ENCODE data around the gene BLMH. TPM values are rescaled to one million over a fixed set of nuclear protein-coding genes. Genes with fewer than 3 reads are reported as not detected.
"Not testable (repeated sequence)": the region's sequence is repeated elsewhere in the genome, so short reads cannot be mapped to it uniquely, and the experiment has no call there.

BLMH gene
- polyA plus RNA-seq, 1 experiment, result 10.7 TPM

DNA sequence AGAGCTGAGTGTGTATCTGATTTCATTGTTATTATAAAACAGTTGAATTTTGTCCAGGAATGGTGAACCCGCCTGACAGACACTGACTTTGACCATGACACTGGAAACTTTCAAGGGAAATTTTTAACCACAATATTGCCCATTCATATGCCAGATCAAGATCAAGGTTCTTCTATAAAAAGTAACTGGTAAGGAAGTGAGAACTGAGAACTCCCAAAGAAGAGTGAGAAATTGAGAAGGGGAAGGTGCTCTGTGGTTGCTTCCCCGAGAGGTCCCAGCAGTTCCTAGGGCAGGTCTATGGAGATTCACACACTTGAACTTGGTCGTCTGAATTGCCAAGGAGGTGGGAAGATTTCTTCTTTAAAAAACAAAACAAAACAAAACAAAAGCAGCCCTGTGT, 83.5 kb downstream of the BLMH start:
- no peak for TF ChIP-seq CTCF (IDR thresholded peaks at IDR 0.05; ENCODE audit: insufficient read depth, low read depth, low read length)
- POLR2A ChIA-PET, result no interaction called here

GRCh38 chr17:30207655-30208054, 84.1 kb downstream of the BLMH start:
- no peak for DNase-seq (ENCODE audit: low read depth)
- CTCF ChIA-PET, result no interaction called here
- peaks cover 11% of the 10 kb centered on the region for H3K27me3 ChIP-seq (ENCODE audit: control insufficient read depth, insufficient read depth, low read length)
- POLR2A ChIA-PET, result no interaction called here
- no peaks in the 10 kb centered on the region for H3K36me3 ChIP-seq (ENCODE audit: control insufficient read depth, insufficient read depth, low read length)
- H3K4me3 ChIP-seq (ENCODE audit: low read depth, low read length), result no peak overlapping the region
- TF ChIP-seq CTCF (IDR thresholded peaks at IDR 0.05; ENCODE audit: insufficient read depth, low read depth, low read length), result no peak

More for the DNA sequence above, 83.5 kb downstream of the BLMH start:
- no peak for DNase-seq (ENCODE audit: low read depth)
- CTCF ChIA-PET, result no interaction called here
- peaks cover 11% of the 10 kb centered on the region for H3K27me3 ChIP-seq (ENCODE audit: control insufficient read depth, insufficient read depth, low read length)
- no peaks in the 10 kb centered on the region for H3K36me3 ChIP-seq (ENCODE audit: control insufficient read depth, insufficient read depth, low read length)
- no peak overlapping the region for H3K4me3 ChIP-seq (ENCODE audit: low read depth, low read length)

GRCh38 chr17:30203471-30203981, 88.2 kb downstream of the BLMH start:
- Histone ChIP-seq H3K27me3 (ENCODE audit: control insufficient read depth, insufficient read depth, low read length) (0 out of 2 replicates have a peak, but pooled peaks cover 4% of the 10 kb centered on the region), H3K36me3 (ENCODE audit: control insufficient read depth, insufficient read depth, low read length) (no peaks in the 10 kb centered on the region), H3K4me3 (ENCODE audit: low read depth, low read length) (no peak overlapping the region)
- CTCF ChIA-PET, result interaction anchor here (0.5 to 0.8 kb wide), 2 partner anchors 79 to 1107 kb away, joined by 3 read pairs; no protein-coding TSS in a partner anchor
- POLR2A ChIA-PET, result no interaction called here
- no peak for TF ChIP-seq CTCF (IDR thresholded peaks at IDR 0.05; ENCODE audit: insufficient read depth, low read depth, low read length)
- DNase-seq (ENCODE audit: low read depth), result no peak

DNA sequence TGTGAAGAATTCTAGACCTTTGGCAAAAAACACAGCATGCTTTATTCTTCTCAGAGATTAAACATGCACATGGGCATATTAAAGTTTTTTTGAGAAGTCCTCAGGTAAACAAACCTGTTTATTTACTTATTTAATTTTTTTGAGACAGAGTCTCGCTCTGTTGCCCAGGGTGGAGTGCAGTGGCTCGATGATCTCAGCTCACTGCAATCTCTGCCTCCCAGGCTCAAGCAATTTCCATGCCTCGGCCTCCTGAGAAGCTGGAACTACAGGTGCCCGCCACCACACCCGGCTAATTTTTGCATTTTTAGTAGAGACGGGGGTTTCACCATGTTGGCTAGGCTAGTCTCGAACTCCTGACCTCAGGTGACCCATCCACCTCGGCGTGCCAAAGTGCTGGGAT, 91.1 kb downstream of the BLMH start:
- DNase-seq (ENCODE audit: low read depth); H3K4me3 ChIP-seq (ENCODE audit: low read depth, low read length); H3K27me3 ChIP-seq (ENCODE audit: control insufficient read depth, insufficient read depth, low read length); CTCF ChIA-PET; H3K36me3 ChIP-seq (ENCODE audit: control insufficient read depth, insufficient read depth, low read length); POLR2A ChIA-PET: not testable (repeated sequence)

DNA sequence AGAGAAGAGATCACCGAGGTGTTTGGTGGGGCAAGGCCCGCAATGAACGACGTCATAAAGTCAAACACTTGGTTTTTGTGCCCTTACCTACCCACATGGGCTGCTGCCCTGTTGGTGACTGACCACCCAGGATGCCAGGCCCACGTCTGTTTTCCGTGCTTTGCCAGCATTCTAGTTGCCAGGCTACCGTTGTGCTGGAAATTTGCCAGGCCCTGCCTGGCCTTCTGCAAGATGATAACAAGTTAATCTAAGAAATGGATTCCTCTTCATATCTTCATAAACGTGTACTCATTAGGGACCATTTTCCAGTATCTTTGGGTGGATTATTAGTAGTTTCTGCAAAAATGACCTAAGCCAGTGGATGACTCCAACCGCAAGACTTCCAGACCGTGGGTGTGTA, 91.6 kb downstream of the BLMH start:
- H3K4me3 ChIP-seq (ENCODE audit: low read depth, low read length), result no peak overlapping the region
- H3K27me3 ChIP-seq (ENCODE audit: control insufficient read depth, insufficient read depth, low read length), result no peaks in the 10 kb centered on the region
- POLR2A ChIA-PET, result no interaction called here
- CTCF ChIA-PET, result no interaction called here
- DNase-seq (ENCODE audit: low read depth), result no peak
- H3K36me3 ChIP-seq (ENCODE audit: control insufficient read depth, insufficient read depth, low read length), result no peaks in the 10 kb centered on the region
- TF ChIP-seq CTCF (IDR thresholded peaks at IDR 0.05; ENCODE audit: insufficient read depth, low read depth, low read length), result no peak

- no peak for DNase-seq (ENCODE audit: low read depth)
- H3K27me3 ChIP-seq (ENCODE audit: control insufficient read depth, insufficient read depth, low read length), result no peaks in the 10 kb centered on the region
- H3K4me3 ChIP-seq (ENCODE audit: low read depth, low read length), result no peak overlapping the region
- no peaks in the 10 kb centered on the region for H3K36me3 ChIP-seq (ENCODE audit: control insufficient read depth, insufficient read depth, low read length)
- POLR2A ChIA-PET, result no interaction called here
- CTCF ChIA-PET, result interaction anchor here (0.6 kb wide), 1 partner anchor 390 kb away, joined by 8 read pairs; no protein-coding TSS in a partner anchor
- TF ChIP-seq CTCF (IDR thresholded peaks at IDR 0.05; ENCODE audit: insufficient read depth, low read depth, low read length), result no peak
Observed at GRCh38 chr17:30199600-30199999, 92.1 kb downstream of the BLMH start.
